ENCODE measurements around the gene TNS1. TPM values are rescaled to one million over a fixed set of nuclear protein-coding genes. Genes with fewer than 3 reads are reported as not detected.

TNS1 gene
- total and polyA plus RNA-seq, 10 of the 15 experiments (the other 5 are each of a cell fraction or from before 2014, with no cell fraction given): 0.05 to 0.44 TPM; not detected in 8

GRCh38 chr2:217911283-217912097, 91.3 kb downstream of the TNS1 start:
- WGBS (ENCODE audit: insufficient coverage, insufficient replicate concordance, low lambda C conversion rate, missing lambda C conversion rate): 7% methylated on average over 9 of the region's 9 CpGs
- TF ChIP-seq EP300 (IDR thresholded peaks at IDR 0.05; ENCODE audit: borderline replicate concordance in 1 of 2, control insufficient read depth in 1 of 2, low read depth in 2 of 2, low read length in 2 of 2) (no peak), CBX5 (IDR thresholded peaks at IDR 0.05; ENCODE audit: low read depth) (no peak), USF1 (IDR thresholded peaks at IDR 0.05; ENCODE audit: borderline replicate concordance, extremely low read length, insufficient read depth, low read depth, low read length) (no peak), SMAD5 (IDR thresholded peaks at IDR 0.05; ENCODE audit: low read depth) (no peak), POU2F2 (IDR thresholded peaks at IDR 0.05; ENCODE audit: borderline replicate concordance, low read depth, low read length) (no peak)
- TF ChIP-seq, protein P1, sequence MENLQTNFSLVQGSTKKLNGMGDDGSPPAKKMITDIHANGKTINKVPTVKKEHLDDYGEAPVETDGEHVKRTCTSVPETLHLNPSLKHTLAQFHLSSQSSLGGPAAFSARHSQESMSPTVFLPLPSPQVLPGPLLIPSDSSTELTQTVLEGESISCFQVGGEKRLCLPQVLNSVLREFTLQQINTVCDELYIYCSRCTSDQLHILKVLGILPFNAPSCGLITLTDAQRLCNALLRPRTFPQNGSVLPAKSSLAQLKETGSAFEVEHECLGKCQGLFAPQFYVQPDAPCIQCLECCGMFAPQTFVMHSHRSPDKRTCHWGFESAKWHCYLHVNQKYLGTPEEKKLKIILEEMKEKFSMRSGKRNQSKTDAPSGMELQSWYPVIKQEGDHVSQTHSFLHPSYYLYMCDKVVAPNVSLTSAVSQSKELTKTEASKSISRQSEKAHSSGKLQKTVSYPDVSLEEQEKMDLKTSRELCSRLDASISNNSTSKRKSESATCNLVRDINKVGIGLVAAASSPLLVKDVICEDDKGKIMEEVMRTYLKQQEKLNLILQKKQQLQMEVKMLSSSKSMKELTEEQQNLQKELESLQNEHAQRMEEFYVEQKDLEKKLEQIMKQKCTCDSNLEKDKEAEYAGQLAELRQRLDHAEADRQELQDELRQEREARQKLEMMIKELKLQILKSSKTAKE (IDR thresholded peaks at IDR 0.05; ENCODE audit: low read depth, poor library complexity, severe bottlenecking): no peak
- TF ChIP-seq, protein P2, sequence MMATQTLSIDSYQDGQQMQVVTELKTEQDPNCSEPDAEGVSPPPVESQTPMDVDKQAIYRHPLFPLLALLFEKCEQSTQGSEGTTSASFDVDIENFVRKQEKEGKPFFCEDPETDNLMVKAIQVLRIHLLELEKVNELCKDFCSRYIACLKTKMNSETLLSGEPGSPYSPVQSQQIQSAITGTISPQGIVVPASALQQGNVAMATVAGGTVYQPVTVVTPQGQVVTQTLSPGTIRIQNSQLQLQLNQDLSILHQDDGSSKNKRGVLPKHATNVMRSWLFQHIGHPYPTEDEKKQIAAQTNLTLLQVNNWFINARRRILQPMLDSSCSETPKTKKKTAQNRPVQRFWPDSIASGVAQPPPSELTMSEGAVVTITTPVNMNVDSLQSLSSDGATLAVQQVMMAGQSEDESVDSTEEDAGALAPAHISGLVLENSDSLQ (IDR thresholded peaks at IDR 0.05): no peak
- TF ChIP-seq, protein P3, sequence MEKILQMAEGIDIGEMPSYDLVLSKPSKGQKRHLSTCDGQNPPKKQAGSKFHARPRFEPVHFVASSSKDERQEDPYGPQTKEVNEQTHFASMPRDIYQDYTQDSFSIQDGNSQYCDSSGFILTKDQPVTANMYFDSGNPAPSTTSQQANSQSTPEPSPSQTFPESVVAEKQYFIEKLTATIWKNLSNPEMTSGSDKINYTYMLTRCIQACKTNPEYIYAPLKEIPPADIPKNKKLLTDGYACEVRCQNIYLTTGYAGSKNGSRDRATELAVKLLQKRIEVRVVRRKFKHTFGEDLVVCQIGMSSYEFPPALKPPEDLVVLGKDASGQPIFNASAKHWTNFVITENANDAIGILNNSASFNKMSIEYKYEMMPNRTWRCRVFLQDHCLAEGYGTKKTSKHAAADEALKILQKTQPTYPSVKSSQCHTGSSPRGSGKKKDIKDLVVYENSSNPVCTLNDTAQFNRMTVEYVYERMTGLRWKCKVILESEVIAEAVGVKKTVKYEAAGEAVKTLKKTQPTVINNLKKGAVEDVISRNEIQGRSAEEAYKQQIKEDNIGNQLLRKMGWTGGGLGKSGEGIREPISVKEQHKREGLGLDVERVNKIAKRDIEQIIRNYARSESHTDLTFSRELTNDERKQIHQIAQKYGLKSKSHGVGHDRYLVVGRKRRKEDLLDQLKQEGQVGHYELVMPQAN (conservative IDR thresholded peaks at IDR 0.05): no peak
- H3K9ac ChIP-seq (ENCODE audit: control insufficient read depth, insufficient read depth, low read length): no peak overlapping the region
- no peak for FAIRE-seq
- H3K4me1 ChIP-seq (ENCODE audit: control insufficient read depth, insufficient read depth, low read length): no peaks in the 10 kb centered on the region
- H3K27me3 ChIP-seq (replicated peaks in 1 of 2; ENCODE audit: control insufficient read depth in 2 of 2, insufficient read depth in 2 of 2, low read length in 1 of 2): peaks cover 2 to 3% of the 10 kb centered on the region in 2 experiments
- CTCF ChIA-PET: no interaction called here
- POLR2A ChIA-PET: no interaction called here
- DNase-seq (ENCODE audit: low read depth, low spot score): no peak
- H3K79me2 ChIP-seq (ENCODE audit: control insufficient read depth, insufficient read depth, low read length): no peaks in the 10 kb centered on the region
- no peak overlapping the region for H3K4me2 ChIP-seq (ENCODE audit: control insufficient read depth, insufficient read depth)
- H3K9me3 ChIP-seq (replicated peaks; ENCODE audit: control insufficient read depth, insufficient read depth, low read length): no peaks in the 10 kb centered on the region
- ATAC-seq: no peak
- H4K20me1 ChIP-seq (ENCODE audit: control insufficient read depth, insufficient read depth): no peaks in the 10 kb centered on the region
- intact Hi-C loops (cut with micrococcal nuclease; ENCODE audit: unreplicated experiment) (no loop called here), in situ Hi-C loops (cut with MboI) (no loop called here)
- no peak overlapping the region for H3K4me3 ChIP-seq
- H2AFZ ChIP-seq (ENCODE audit: control insufficient read depth, low read depth, low read length): no peak overlapping the region
- RAD21 ChIA-PET (ENCODE audit: unreplicated experiment): interaction anchor here (0.5 kb wide), 1 partner anchor 74 kb away, joined by 3 read pairs; no protein-coding TSS in a partner anchor
- no TSS peak for BruUV-seq (replicated peaks)
- SMC1A ChIA-PET (ENCODE audit: uncharacterized antibody, unreplicated experiment): no interaction called here
- H3K36me3 ChIP-seq (ENCODE audit: control insufficient read depth in 2 of 2, insufficient read depth in 2 of 2, low read length in 1 of 2): no peaks in the 10 kb centered on the region
- H3K27ac ChIP-seq (ENCODE audit: control insufficient read depth, insufficient read depth): no peak overlapping the region
